Adrenal gland (tissue), 12 donors: ENCODE measurements around the gene PTGS2. TPM values are rescaled to one million over a fixed set of nuclear protein-coding genes. Genes with fewer than 3 reads are reported as not detected.

Source experiments
- DNase-seq, 7 donors: peaks; one replicate each; pipeline ENCODE4 v3.0.0-alpha.2; 2019 to 2020
- H3K27ac ChIP-seq, 5 donors: fragments of 200-600 bp; sonication (generic) in 4 of 5; 1 replicate in 3 of 5; 2 replicates in 2 of 5; pipeline versions ENCODE4 v1.5.1 to v1.8.0; 2016 to 2020; ENCODE audit warnings: mild to moderate bottlenecking in 1 of 5
- H3K27me3 ChIP-seq: fragments of 200-600 bp; 2 replicates; pipeline ENCODE4 v1.8.0; 2021
- H3K36me3 ChIP-seq, 2 donors: fragments of 200-600 bp; replicated peaks in 1 of 2; 1 replicate in 1 of 2; 2 replicates in 1 of 2; pipeline versions ENCODE4 v1.5.1 to v1.8.0; 2018 to 2022
- H3K4me1 ChIP-seq, 2 donors: fragments of 200-600 bp; replicated peaks in 1 of 2; 1 replicate in 1 of 2; 2 replicates in 1 of 2; pipeline versions ENCODE4 v1.5.1 to v1.8.0; 2018 to 2021
- H3K4me3 ChIP-seq, 4 donors: fragments of 200-600 bp; sonication (generic) in 3 of 4; one replicate each; pipeline ENCODE4 v1.5.1; 2016 to 2018
- H3K9me3 ChIP-seq, 3 donors: fragments of 200-600 bp; sonication (generic) in 1 of 3; replicated peaks in 1 of 3; 1 replicate in 2 of 3; 2 replicates in 1 of 3; pipeline versions ENCODE4 v1.5.1 to v1.8.0; 2016 to 2021
- POLR2A ChIP-seq, 2 donors: fragments of 450-650 bp; IDR thresholded peaks; one replicate each; pipeline ENCODE4 v1.6.1; 2017; ENCODE audit warnings: antibody characterized with exemption in 2 of 2, mild to moderate bottlenecking in 2 of 2, moderate library complexity in 1 of 2
- WGBS, 4 donors: extraction: QIAGEN DNeasy Blood & Tissue Kit in 2 of 4; methylation state at CpG; one replicate each; pipeline versions ENCODE4 v1.1.5 to v1.1.7; 2013 to 2017; 5-methylcytosine and 5-hydroxymethylcytosine counted together
- intact Hi-C, 2 donors: fragments of 100-400 bp; cut with DNase I; formaldehyde crosslinking; loops; one replicate each; pipeline versions ENCODE4 v1.14.1 to v1.15.0; 2022 to 2023
- polyA plus RNA-seq, 3 donors: library from polyadenylated mRNA; stranded (reverse); fragments of 200-250 nt in 2 of 3; fragments of 350-450 nt in 1 of 3; fragmentation: Illumina TruSeq in 1 of 3; extraction: RNeasy Lipid Tissue Mini Kit (QIAGEN cat#74804) in 1 of 3; gene quantifications; one replicate each; pipeline ENCODE4 v1.2.3, GENCODE V29; 2013 to 2014
- total RNA-seq, 9 donors: library from RNA; depleted of rRNA in 4 of 9; stranded (reverse); fragments of >200 nt in 4 of 9; fragments of 120-200 nt in 1 of 9; fragmentation: NEBNext Ultra II Directional in 1 of 9; extraction: Animal tissue kit (Norgen Biotek cat#: 25700) in 1 of 9; gene quantifications; one replicate each; pipeline versions ENCODE4 v1.1.0 to v1.2.4, GENCODE V29; 2013 to 2023
- TF ChIP-seq, protein P1 (sequence below), 6 experiments: fragments of 450-650 bp in 4 of 6; fragments of 200-600 bp in 2 of 6; sonication (generic) in 1 of 6; IDR thresholded peaks; 1 replicate in 5 of 6; 2 replicates in 1 of 6; pipeline versions ENCODE4 v1.5.1 to v1.8.0; 2016 to 2021; ENCODE audit warnings: antibody characterized with exemption in 6 of 6, mild to moderate bottlenecking in 2 of 6, moderate library complexity in 1 of 6
- donor health status: healthy with polysubstance abuse.
- donor health status: Bipolar disorder and iron deficiency.
- donor health status: DM: yes; HTN: yes; CAD: no.
- donor health status: DM: no; HTN: no; CAD: no.
- donor health status: DM: no; HTN: no; CAD: no.
- donor health status: DM: yes; HTN: yes; CAD: no.

The PTGS2 gene
- total and polyA plus RNA-seq, 12 donors = 0.77 to 21.5 (median 3.0) TPM

DNA sequence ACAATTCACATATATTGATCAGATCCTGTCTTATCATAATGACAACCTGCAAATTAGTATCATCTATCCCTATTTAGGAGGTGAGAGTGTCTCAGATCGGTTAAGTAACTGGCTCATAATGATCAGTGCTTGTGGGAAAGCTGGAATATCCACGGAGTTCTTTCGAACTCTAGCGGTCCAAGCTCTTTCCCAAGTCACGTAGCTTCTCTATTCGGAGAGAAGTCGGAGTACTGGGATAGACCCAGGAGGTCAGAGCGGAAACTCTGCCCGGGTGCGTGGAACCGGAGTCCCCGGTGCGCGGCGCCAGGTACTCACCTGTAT, 339 bp downstream of the PTGS2 start:
- no peak for DNase-seq
- Histone ChIP-seq H3K9me3 (no peaks in the 10 kb centered on the region), H3K36me3 (no peaks in the 10 kb centered on the region), H3K4me3 (peak overlapping the region in 3 of 4 donors; percentile 10 to 62 (median 17)), H3K27me3 (no peaks in the 10 kb centered on the region), H3K27ac (peak overlapping the region in 4 of 5 donors; percentile 21 to 81 (median 58)), H3K4me1 (no peaks in the 10 kb centered on the region)
- intact Hi-C loops = no loop called here
- TF ChIP-seq POLR2A (IDR thresholded peaks at IDR 0.05) = no peak
- TF ChIP-seq, protein P1, sequence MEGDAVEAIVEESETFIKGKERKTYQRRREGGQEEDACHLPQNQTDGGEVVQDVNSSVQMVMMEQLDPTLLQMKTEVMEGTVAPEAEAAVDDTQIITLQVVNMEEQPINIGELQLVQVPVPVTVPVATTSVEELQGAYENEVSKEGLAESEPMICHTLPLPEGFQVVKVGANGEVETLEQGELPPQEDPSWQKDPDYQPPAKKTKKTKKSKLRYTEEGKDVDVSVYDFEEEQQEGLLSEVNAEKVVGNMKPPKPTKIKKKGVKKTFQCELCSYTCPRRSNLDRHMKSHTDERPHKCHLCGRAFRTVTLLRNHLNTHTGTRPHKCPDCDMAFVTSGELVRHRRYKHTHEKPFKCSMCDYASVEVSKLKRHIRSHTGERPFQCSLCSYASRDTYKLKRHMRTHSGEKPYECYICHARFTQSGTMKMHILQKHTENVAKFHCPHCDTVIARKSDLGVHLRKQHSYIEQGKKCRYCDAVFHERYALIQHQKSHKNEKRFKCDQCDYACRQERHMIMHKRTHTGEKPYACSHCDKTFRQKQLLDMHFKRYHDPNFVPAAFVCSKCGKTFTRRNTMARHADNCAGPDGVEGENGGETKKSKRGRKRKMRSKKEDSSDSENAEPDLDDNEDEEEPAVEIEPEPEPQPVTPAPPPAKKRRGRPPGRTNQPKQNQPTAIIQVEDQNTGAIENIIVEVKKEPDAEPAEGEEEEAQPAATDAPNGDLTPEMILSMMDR (IDR thresholded peaks at IDR 0.05) = no peak
- WGBS, 4 donors = 0 to 2% (median 1%) methylated on average over 12 to 15 of the region's 15 CpGs

DNA sequence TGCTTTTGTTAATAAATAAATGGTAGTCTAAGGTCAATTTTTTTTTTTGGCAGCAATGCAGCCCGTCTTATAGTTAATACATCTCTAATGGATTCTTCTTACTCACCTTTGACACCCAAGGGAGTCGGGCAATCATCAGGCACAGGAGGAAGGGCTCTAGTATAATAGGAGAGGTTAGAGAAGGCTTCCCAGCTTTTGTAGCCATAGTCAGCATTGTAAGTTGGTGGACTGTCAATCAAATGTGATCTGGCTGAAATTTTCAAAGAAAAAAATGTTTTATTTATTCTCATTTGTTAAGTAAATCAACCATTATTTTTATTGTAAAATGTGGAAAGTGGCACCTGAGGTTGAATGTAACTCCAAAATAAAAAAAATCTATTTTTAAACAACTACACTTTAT, 2.1 kb downstream of the PTGS2 start:
- H3K27ac ChIP-seq = no peak overlapping the region
- no peak for DNase-seq
- H3K27me3 ChIP-seq = no peaks in the 10 kb centered on the region
- TF ChIP-seq, protein P1 (IDR thresholded peaks at IDR 0.05) = no peak
- 54 to 73% (median 65%) methylated on average over 2 of the region's 2 CpGs for WGBS, 4 donors
- H3K4me3 ChIP-seq = no peak overlapping the region
- H3K4me1 ChIP-seq = no peaks in the 10 kb centered on the region
- intact Hi-C loops = no loop called here
- H3K9me3 ChIP-seq = no peaks in the 10 kb centered on the region
- peaks cover 0 to 4% of the 10 kb centered on the region in 2 donors for H3K36me3 ChIP-seq

DNA sequence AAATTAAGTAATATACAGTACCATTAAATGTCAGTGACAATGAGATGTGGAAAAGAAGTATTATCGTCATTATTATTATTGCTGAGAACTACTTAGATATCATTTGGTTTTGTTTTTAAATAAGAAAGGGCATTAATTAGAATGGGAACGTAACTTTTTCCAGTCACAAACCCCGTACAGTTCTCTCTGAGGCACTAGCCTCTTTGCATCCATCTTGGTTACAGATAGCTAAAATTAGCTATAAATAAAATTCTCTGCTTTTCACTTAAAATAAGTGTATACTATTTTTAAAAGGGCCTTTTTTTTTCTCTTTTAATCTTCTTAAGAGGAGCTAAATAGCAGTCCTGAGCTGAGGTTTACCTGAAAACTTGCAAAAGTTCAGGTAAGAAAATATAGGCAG, 7.6 kb downstream of the PTGS2 start:
- intact Hi-C loops = no loop called here

DNA sequence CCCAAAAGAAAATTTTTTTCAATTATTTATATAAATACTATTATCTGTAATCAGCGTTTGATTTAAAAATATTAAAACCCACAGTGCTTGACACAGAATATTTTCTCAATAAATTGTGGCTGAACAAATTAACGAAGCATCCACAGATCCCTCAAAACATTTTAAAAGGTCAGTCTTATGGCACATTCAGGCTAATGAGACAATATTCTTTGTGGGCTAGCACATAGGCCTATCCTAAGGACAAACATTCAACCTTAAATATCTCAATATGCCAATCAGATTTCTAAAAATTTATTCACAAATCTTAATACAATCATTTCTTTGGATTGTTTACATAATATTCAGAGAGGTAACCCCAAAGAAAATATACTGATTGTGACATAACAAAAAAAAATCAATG, 8.1 kb downstream of the PTGS2 start:
- intact Hi-C loops = no loop called here
- TF ChIP-seq, protein P1 (IDR thresholded peaks at IDR 0.05) = no peak
- no peak for TF ChIP-seq POLR2A (IDR thresholded peaks at IDR 0.05)
- Histone ChIP-seq H3K27me3 (no peaks in the 10 kb centered on the region), H3K27ac (no peak overlapping the region), H3K9me3 (no peaks in the 10 kb centered on the region), H3K4me3 (no peak overlapping the region), H3K4me1 (no peaks in the 10 kb centered on the region), H3K36me3 (peaks cover 0 to 4% of the 10 kb centered on the region in 2 donors)
- no peak for DNase-seq
- 73 to 80% (median 75%) methylated on average over 2 of the region's 2 CpGs for WGBS, 4 donors

More for the DNA sequence above, 7.6 kb downstream of the PTGS2 start:
- no peak for DNase-seq
- Histone ChIP-seq H3K4me1 (no peaks in the 10 kb centered on the region), H3K27me3 (no peaks in the 10 kb centered on the region), H3K4me3 (no peak overlapping the region), H3K36me3 (peaks cover 0 to 4% of the 10 kb centered on the region in 2 donors), H3K27ac (no peak overlapping the region), H3K9me3 (no peaks in the 10 kb centered on the region)
- TF ChIP-seq POLR2A (IDR thresholded peaks at IDR 0.05) = no peak
- TF ChIP-seq, protein P1 (IDR thresholded peaks at IDR 0.05) = no peak
- 82 to 88% (median 85%) methylated on average over 3 of the region's 3 CpGs for WGBS, 4 donors
